Osteoblast (primary cell): ENCODE results near the gene SRD5A1. TPM values are rescaled to one million over a fixed set of nuclear protein-coding genes. Genes with fewer than 3 reads are reported as not detected.

ENCODE experiments used
- DNase-seq: peaks from one replicate; pipeline ENCODE4 v3.0.0; 2011; ENCODE audit warnings: low spot score, mixed read lengths; ENCODE audit not compliant: insufficient read length; ENCODE audit errors: missing footprints
- H2AFZ ChIP-seq: 2 replicates; pipeline ENCODE4 v1.6.0; 2011; ENCODE audit warnings: mild to moderate bottlenecking, low read length
- H3K27ac ChIP-seq: 2 replicates; pipeline ENCODE4 v1.5.1; 2011; ENCODE audit warnings: mild to moderate bottlenecking, low read depth, low read length, moderate library complexity
- H3K27me3 ChIP-seq: 2 replicates; pipeline ENCODE4 v1.6.0; 2012; ENCODE audit warnings: mild to moderate bottlenecking, control low read depth, inconsistent platforms, low read length, moderate library complexity; ENCODE audit not compliant: insufficient read depth
- H3K36me3 ChIP-seq: 2 replicates; pipeline ENCODE4 v1.5.1; 2011; ENCODE audit warnings: mild to moderate bottlenecking, low read length, control low read depth, moderate library complexity; ENCODE audit not compliant: insufficient read depth
- H3K4me1 ChIP-seq: 2 replicates; pipeline ENCODE4 v1.5.1; 2011; ENCODE audit warnings: mild to moderate bottlenecking, low read length, control low read depth, moderate library complexity; ENCODE audit not compliant: insufficient read depth
- H3K4me2 ChIP-seq: 2 replicates; pipeline ENCODE4 v1.6.0; 2011; ENCODE audit warnings: mild to moderate bottlenecking, low read length; ENCODE audit not compliant: insufficient read depth
- H3K4me3 ChIP-seq: fragments of 200-600 bp; sonication (generic); 3 replicates; pipeline ENCODE4 v1.5.1; 2012; ENCODE audit warnings: mild to moderate bottlenecking, low read length, inconsistent platforms; ENCODE audit not compliant: insufficient read depth
- H3K79me2 ChIP-seq: 2 replicates; pipeline ENCODE4 v1.6.0; 2012; ENCODE audit warnings: mild to moderate bottlenecking, low read length, control low read depth, inconsistent platforms; ENCODE audit not compliant: insufficient read depth
- H3K9me3 ChIP-seq: 2 replicates; pipeline ENCODE4 v1.5.1; 2011; ENCODE audit warnings: low read depth, low read length, control low read depth
- H4K20me1 ChIP-seq: 2 replicates; pipeline ENCODE4 v1.6.0; 2012; ENCODE audit warnings: mild to moderate bottlenecking, low read length, control low read depth; ENCODE audit not compliant: insufficient read depth
- total RNA-seq: library from RNA; depleted of rRNA; stranded (reverse); fragments of >200 nt; gene quantifications from 2 replicates; pipeline ENCODE4 v1.2.3, GENCODE V29; 2012
- TF ChIP-seq, protein P1 (sequence below): IDR thresholded peaks from 2 replicates; pipeline ENCODE4 v1.5.1; 2011; ENCODE audit warnings: mild to moderate bottlenecking, low read depth, low read length, moderate library complexity; ENCODE audit errors: extremely low read depth

SRD5A1 gene
- total RNA-seq, 1 donor, result 9.4 TPM

DNA sequence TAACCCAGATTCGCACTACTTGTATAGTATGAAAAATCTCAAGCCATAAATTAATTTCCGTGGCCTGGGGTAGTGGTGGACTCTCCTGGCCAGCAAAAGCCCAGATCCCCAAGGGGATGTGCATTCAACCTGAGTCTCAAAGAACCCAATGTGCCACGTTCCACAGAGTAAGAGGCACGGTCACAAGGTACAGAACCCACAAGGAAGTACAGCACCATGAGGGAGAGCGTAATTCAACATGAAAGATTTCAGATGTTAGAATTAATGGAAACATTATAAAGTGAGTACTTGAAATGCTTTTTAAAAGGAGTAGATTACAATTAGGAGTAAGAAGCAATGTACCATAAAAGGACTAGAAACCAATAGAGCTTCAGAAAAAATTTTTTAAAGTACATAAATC is 23.4 kb downstream of the SRD5A1 start:
- no peaks in the 10 kb centered on the region for H3K4me1 ChIP-seq
- H3K79me2 ChIP-seq, result no peaks in the 10 kb centered on the region
- no peak overlapping the region for H3K27ac ChIP-seq
- TF ChIP-seq, protein P1, sequence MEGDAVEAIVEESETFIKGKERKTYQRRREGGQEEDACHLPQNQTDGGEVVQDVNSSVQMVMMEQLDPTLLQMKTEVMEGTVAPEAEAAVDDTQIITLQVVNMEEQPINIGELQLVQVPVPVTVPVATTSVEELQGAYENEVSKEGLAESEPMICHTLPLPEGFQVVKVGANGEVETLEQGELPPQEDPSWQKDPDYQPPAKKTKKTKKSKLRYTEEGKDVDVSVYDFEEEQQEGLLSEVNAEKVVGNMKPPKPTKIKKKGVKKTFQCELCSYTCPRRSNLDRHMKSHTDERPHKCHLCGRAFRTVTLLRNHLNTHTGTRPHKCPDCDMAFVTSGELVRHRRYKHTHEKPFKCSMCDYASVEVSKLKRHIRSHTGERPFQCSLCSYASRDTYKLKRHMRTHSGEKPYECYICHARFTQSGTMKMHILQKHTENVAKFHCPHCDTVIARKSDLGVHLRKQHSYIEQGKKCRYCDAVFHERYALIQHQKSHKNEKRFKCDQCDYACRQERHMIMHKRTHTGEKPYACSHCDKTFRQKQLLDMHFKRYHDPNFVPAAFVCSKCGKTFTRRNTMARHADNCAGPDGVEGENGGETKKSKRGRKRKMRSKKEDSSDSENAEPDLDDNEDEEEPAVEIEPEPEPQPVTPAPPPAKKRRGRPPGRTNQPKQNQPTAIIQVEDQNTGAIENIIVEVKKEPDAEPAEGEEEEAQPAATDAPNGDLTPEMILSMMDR, result no peak
- H2AFZ ChIP-seq, result no peak overlapping the region
- no peaks in the 10 kb centered on the region for H3K27me3 ChIP-seq
- H3K4me2 ChIP-seq, result no peak overlapping the region
- peaks cover 4% of the 10 kb centered on the region for H3K9me3 ChIP-seq
- H3K4me3 ChIP-seq, result no peak overlapping the region
- H3K36me3 ChIP-seq, result peaks cover 41% of the 10 kb centered on the region
- H4K20me1 ChIP-seq, result no peaks in the 10 kb centered on the region
- DNase-seq, result no peak

DNA sequence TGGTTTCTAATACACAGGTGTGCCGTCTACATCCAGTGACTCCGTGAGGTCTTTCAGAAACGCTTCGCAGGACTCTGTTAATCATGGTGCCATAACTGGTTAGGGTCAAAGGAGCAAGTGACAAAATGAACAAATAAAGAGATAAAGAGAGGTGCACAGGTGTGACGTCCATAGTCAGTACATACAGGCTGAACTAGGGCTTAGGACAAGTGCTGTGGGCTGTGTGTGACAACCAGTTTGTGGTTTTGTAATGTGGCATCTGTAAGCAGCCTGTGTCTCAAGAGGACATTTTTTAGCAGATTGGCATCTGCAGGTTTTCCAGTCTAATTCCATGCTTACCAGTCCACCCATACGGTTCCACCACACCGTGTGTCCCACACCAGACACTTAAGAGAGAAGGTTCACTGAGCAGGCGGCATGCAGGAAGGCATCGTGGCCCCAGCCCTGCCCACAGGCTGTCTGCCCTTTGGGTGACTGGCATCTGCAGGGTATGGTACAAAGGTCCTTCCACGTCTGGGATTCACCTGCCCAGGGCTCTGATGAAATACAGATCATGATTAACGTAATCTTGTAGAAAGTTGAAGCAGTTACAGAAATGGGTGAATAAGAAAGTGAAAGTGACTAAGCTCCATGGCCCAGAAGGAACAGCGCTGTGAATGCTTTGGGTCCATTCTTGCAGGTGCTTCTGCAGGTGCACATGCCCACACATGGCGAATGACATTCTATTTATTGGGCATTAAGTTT is 26.9 kb downstream of the SRD5A1 start:
- TF ChIP-seq, protein P1, result no peak
- H3K27ac ChIP-seq, result no peak overlapping the region
- no peak overlapping the region for H3K4me3 ChIP-seq
- no peaks in the 10 kb centered on the region for H3K4me1 ChIP-seq
- peaks cover 34% of the 10 kb centered on the region for H3K36me3 ChIP-seq
- H3K27me3 ChIP-seq, result no peaks in the 10 kb centered on the region
- H2AFZ ChIP-seq, result no peak overlapping the region
- H4K20me1 ChIP-seq, result no peaks in the 10 kb centered on the region
- H3K9me3 ChIP-seq, result peaks cover 4% of the 10 kb centered on the region
- DNase-seq, result no peak
- H3K4me2 ChIP-seq, result no peak overlapping the region
- H3K79me2 ChIP-seq, result no peaks in the 10 kb centered on the region

DNA sequence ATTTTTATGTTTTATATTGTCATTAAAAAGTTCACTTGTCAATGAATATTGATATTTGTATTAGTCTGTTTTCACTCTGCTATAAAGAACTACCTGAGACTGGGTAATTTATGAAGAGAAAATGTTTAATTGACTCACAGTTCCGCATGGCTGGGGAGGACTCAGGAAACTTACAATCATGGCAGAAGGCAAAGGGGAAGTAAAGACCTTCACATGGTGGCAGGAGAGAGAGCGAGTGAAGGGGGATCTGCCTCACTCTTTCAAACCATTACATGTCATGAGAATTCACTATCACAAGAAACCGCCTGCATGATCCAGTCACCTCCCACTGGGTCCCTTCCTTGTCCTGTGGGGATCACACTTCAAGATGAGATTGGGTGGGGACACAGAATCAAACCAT is 27.4 kb downstream of the SRD5A1 start:
- Histone ChIP-seq H3K4me1 (no peaks in the 10 kb centered on the region), H3K9me3 (peaks cover 4% of the 10 kb centered on the region), H3K36me3 (peaks cover 32% of the 10 kb centered on the region), H4K20me1 (no peaks in the 10 kb centered on the region), H3K4me2 (no peak overlapping the region), H3K27ac (no peak overlapping the region), H3K4me3 (no peak overlapping the region), H3K79me2 (no peaks in the 10 kb centered on the region), H3K27me3 (no peaks in the 10 kb centered on the region), H2AFZ (no peak overlapping the region)
- DNase-seq, result no peak
- TF ChIP-seq, protein P1, result no peak

DNA sequence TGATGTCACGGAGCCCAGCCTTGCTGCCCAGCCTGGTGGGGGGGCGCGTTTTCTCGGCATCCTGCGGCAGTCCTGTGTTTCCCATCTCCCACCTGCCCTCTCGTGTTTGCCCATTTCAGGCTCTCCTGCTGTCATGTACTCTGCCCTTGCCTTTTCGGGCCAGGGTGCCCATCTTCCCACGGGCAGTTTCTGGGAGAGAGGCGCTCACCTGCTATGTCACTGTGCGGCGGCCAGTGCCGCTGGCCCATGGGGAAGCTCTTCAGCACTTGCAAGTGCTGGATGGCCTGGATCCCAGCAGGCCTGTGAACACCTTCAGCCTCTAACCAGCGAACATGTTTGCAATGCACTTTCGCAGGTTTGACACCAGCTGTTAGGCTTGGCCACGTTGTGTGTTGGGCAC is 33.5 kb downstream of the SRD5A1 start:
- no peak overlapping the region for H3K4me3 ChIP-seq
- no peak overlapping the region for H3K4me2 ChIP-seq
- no peaks in the 10 kb centered on the region for H3K27me3 ChIP-seq
- no peak overlapping the region for H3K27ac ChIP-seq
- no peaks in the 10 kb centered on the region for H4K20me1 ChIP-seq
- H2AFZ ChIP-seq, result no peak overlapping the region
- H3K79me2 ChIP-seq, result no peaks in the 10 kb centered on the region
- H3K4me1 ChIP-seq, result no peaks in the 10 kb centered on the region
- TF ChIP-seq, protein P1, result no peak
- peaks cover 3% of the 10 kb centered on the region for H3K36me3 ChIP-seq
- no peaks in the 10 kb centered on the region for H3K9me3 ChIP-seq
- no peak for DNase-seq
